ENCODE results near the gene HNF1A.

The HNF1A gene

DNA sequence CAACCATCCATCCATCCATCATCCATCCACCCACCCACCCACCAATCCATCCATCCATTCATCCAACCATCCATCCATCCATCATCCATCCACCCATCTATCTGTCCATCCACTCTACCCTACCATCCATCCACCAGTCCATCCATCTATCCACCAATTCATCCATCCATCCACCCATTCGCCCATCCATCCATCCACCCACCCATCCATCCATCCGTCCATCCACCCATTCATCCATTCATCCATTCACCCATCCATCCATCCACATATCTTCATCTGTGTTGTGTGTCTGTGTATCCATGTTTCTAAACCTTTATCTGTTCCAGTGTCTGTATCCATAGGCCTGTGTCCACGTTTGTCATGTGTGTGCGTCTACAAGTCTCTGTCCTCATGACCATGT is 9.9 kb downstream of the HNF1A start:
- TF ChIP-seq, protein P1, sequence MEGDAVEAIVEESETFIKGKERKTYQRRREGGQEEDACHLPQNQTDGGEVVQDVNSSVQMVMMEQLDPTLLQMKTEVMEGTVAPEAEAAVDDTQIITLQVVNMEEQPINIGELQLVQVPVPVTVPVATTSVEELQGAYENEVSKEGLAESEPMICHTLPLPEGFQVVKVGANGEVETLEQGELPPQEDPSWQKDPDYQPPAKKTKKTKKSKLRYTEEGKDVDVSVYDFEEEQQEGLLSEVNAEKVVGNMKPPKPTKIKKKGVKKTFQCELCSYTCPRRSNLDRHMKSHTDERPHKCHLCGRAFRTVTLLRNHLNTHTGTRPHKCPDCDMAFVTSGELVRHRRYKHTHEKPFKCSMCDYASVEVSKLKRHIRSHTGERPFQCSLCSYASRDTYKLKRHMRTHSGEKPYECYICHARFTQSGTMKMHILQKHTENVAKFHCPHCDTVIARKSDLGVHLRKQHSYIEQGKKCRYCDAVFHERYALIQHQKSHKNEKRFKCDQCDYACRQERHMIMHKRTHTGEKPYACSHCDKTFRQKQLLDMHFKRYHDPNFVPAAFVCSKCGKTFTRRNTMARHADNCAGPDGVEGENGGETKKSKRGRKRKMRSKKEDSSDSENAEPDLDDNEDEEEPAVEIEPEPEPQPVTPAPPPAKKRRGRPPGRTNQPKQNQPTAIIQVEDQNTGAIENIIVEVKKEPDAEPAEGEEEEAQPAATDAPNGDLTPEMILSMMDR (IDR thresholded peaks at IDR 0.05; ENCODE audit: extremely low read depth, insufficient read depth, missing control alignments) = no peak
- no peak for DNase-seq (ENCODE audit: low spot score)
- in situ Hi-C loops (cut with MboI; ENCODE audit: low pct_unique_long_range_greater_than_20kb, low sequenced_read_pairs, unreplicated experiment) = no loop called here

DNA sequence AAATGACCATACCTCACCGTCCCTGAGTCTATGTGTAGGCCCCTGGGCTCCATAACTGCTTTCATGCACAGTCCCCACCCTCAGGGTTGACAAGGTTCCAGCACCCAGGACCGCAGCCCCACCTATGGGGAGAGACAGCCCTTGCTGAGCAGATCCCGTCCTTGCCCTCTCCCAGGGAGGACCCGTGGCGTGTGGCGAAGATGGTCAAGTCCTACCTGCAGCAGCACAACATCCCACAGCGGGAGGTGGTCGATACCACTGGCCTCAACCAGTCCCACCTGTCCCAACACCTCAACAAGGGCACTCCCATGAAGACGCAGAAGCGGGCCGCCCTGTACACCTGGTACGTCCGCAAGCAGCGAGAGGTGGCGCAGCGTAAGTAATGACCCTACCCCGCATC is 10.3 kb downstream of the HNF1A start:
- no peak for DNase-seq (ENCODE audit: low spot score)
- in situ Hi-C loops (cut with MboI; ENCODE audit: low pct_unique_long_range_greater_than_20kb, low sequenced_read_pairs, unreplicated experiment) = no loop called here
- TF ChIP-seq, protein P1 (IDR thresholded peaks at IDR 0.05; ENCODE audit: extremely low read depth, insufficient read depth, missing control alignments) = no peak

DNA sequence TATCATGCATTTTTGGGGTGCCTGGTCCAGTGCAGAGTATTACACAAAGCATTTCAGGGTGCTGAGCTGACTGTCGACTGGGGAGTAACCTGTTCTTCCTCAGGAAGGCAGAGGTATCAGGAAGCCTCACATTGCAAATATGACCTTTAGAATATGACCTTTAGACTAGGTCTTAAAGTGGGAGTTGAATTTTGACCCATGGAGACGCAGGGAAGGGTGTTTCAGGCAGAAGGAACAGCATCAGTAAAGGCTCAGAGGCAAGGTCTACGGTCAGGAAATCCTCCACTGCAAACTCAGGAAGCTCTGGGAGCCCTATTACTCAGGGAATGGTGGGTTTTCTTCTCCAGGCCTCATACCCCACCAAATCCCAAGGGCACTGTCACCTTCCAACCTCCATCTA is 11.3 kb downstream of the HNF1A start:
- DNase-seq (ENCODE audit: low spot score) = no peak
- in situ Hi-C loops (cut with MboI; ENCODE audit: low pct_unique_long_range_greater_than_20kb, low sequenced_read_pairs, unreplicated experiment) = no loop called here
- TF ChIP-seq, protein P1 (IDR thresholded peaks at IDR 0.05; ENCODE audit: extremely low read depth, insufficient read depth, missing control alignments) = no peak

DNA sequence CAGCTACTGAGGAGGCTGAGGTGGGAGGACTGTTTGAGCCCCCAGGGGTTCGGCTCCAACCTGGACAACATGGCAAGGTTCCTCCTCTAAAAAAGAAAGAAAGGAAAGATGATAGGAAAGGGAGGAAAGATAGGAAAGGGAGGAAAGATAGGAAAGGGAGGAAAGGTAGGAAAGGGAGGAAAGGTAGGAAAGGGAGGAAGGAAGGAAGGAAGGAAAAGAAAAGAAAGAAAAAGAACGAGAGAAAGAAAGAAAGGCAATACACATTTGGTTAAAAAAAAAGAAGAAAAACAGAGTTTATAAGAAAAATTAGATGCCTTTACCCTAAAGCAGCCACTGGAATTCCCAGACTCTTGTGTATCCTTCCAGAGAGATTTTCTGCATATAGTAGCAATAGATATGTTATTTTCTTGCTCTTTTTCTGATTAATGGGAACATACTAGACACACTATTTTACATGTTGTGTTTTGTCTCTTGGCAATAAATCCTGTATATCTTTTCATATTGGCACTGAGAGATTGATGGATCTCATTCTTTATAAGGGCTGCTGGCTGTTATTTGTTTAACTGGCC is 12.2 kb downstream of the HNF1A start:
- no peak for DNase-seq (ENCODE audit: low spot score)
- TF ChIP-seq, protein P1 (IDR thresholded peaks at IDR 0.05; ENCODE audit: extremely low read depth, insufficient read depth, missing control alignments) = no peak
- in situ Hi-C loops (cut with MboI; ENCODE audit: low pct_unique_long_range_greater_than_20kb, low sequenced_read_pairs, unreplicated experiment) = no loop called here

DNA sequence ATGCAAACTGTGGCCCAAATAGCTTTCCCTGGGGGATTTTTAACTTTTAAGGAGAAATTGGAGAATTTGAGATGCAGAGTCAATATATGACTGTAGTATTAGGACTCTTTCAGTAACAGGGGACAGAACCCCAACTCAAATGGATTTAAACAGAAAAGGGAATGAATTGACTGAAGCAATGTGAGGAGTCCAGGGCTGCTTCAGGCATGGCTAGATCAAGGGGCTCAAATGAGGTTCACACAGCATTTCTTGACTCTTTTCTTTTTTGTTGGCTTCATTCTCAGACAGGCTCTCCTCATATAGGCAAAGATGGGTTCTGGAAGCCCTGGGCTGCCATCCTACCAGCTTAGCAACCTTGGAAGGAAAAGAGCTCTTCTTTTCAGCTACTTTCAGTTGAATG is 13.6 kb downstream of the HNF1A start:
- in situ Hi-C loops (cut with MboI; ENCODE audit: low pct_unique_long_range_greater_than_20kb, low sequenced_read_pairs, unreplicated experiment) = no loop called here
- DNase-seq (ENCODE audit: low spot score) = no peak
- TF ChIP-seq, protein P1 (IDR thresholded peaks at IDR 0.05; ENCODE audit: extremely low read depth, insufficient read depth, missing control alignments) = no peak

DNA sequence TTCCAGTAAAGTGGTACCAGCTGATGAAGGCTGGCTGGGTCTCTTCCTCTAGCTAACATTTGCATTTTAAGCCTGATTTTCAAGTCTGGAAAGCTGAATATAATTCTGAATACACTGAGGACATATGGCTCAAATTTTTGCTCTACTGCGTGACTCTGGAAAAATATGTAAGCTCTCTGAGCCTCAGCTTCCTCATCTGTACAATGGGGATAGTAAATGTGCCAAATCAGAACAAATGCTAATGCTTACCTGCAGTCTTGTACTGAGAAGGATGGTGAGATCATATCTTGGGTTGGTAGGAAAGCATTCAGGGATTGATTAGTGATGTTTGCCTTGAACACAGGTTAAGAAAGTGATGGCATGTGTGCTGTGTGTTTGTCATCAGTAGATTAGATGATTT is 14.6 kb downstream of the HNF1A start:
- in situ Hi-C loops (cut with MboI; ENCODE audit: low pct_unique_long_range_greater_than_20kb, low sequenced_read_pairs, unreplicated experiment) = no loop called here
- DNase-seq (ENCODE audit: low spot score) = no peak

More for the DNA sequence above, 14.6 kb downstream of the HNF1A start:
- TF ChIP-seq, protein P1 (IDR thresholded peaks at IDR 0.05; ENCODE audit: extremely low read depth, insufficient read depth, missing control alignments) = no peak

All from GM13977 (cell line).